H1 (cell line): ENCODE data around the gene PHOSPHO1.

Source experiments
- BCL11A ChIP-seq, 2 experiments: IDR thresholded peaks; one replicate each; pipeline ENCODE4 v1.6.1; 2011; ENCODE audit warnings: low read depth in 2 of 2, low read length in 2 of 2, mild to moderate bottlenecking in 2 of 2
- CBX5 ChIP-seq: fragments of 300-800, 300-1000 bp; sonication (generic); IDR thresholded peaks from 2 replicates; pipeline ENCODE4 v1.7.1; 2016; ENCODE audit warnings: antibody characterized with exemption, low read length, low read depth
- CEBPB ChIP-seq: IDR thresholded peaks from 2 replicates; pipeline ENCODE4 v1.6.1; 2012; ENCODE audit warnings: low read depth, low read length
- CTCF ChIP-seq, 3 experiments: IDR thresholded peaks; 1 replicate in 2 of 3; 2 replicates in 1 of 3; pipeline versions ENCODE4 v1.5.1 to v1.6.1; 2011; ENCODE audit warnings: low read length in 3 of 3, mild to moderate bottlenecking in 3 of 3, inconsistent platforms in 2 of 3, low read depth in 1 of 3, moderate library complexity in 1 of 3; ENCODE audit not compliant: insufficient read depth in 1 of 3; ENCODE audit errors: control extremely low read depth in 1 of 3
- EP300 ChIP-seq, 2 experiments: IDR thresholded peaks; 1 replicate in 1 of 2; 2 replicates in 1 of 2; pipeline ENCODE4 v1.6.1; 2011 to 2012; ENCODE audit warnings: low read depth in 2 of 2, low read length in 2 of 2, mild to moderate bottlenecking in 2 of 2, borderline replicate concordance in 1 of 2, inconsistent platforms in 1 of 2, moderate library complexity in 1 of 2
- EZH2 ChIP-seq: fragments of 200-600 bp; sonication (generic); IDR thresholded peaks from 2 replicates; pipeline ENCODE4 v1.7.1; 2012; ENCODE audit warnings: low read depth, mild to moderate bottlenecking, moderate library complexity, low read length, inconsistent platforms; ENCODE audit not compliant: severe bottlenecking
- POLR2A ChIP-seq, 2 experiments: IDR thresholded peaks; 1 replicate in 1 of 2; 2 replicates in 1 of 2; pipeline ENCODE4 v1.6.1; 2011; ENCODE audit warnings: low read depth in 2 of 2, low read length in 2 of 2, mild to moderate bottlenecking in 2 of 2; ENCODE audit errors: control extremely low read depth in 1 of 2
- SIRT6 ChIP-seq: IDR thresholded peaks from one replicate; pipeline ENCODE4 v1.7.1; 2012; ENCODE audit warnings: low read length, inconsistent platforms
- TCF12 ChIP-seq: IDR thresholded peaks from 2 replicates; pipeline ENCODE4 v1.6.1; 2011; ENCODE audit warnings: low read depth, mild to moderate bottlenecking, low read length
- ZNF274 ChIP-seq: IDR thresholded peaks from 2 replicates; pipeline ENCODE4 v1.7.0; 2012; ENCODE audit warnings: low read length, borderline replicate concordance; ENCODE audit errors: extremely low read depth

DNA sequence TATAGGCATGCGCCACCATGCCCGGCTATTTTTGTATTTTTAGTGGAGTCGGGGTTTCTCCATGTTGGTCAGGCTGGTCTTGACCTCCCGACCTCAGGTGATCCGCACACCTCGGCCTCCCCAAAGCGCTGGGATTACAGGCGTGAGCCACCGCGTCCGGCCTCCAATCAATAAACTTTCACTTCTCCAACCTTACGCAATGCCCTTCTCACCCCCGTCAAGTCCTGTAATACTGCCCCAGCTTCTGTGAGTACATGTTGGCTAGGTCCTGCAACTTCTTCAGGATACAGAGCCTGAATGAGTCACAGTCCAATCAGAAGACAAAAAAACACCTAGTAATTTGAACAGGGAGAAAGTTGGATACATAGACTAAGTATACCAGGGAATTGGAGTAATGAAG, 47.1 kb upstream of the PHOSPHO1 start:
- TF ChIP-seq CTCF (IDR thresholded peaks at IDR 0.05; ENCODE audit: control extremely low read depth in 1 of 3, insufficient read depth in 1 of 3, low read depth in 1 of 3, low read length in 3 of 3): no peak
- no peak for TF ChIP-seq CEBPB
- TF ChIP-seq ZNF274: no peak
- no peak for TF ChIP-seq CBX5
- TF ChIP-seq TCF12: no peak
- no peak for TF ChIP-seq BCL11A (IDR thresholded peaks at IDR 0.05; ENCODE audit: low read depth in 2 of 2, low read length in 2 of 2)
- no peak for TF ChIP-seq EP300 (IDR thresholded peaks at IDR 0.05; ENCODE audit: borderline replicate concordance in 1 of 2, low read depth in 2 of 2, low read length in 2 of 2)
- TF ChIP-seq POLR2A (IDR thresholded peaks at IDR 0.05; ENCODE audit: control extremely low read depth in 1 of 2, low read depth in 2 of 2, low read length in 2 of 2): no peak
- no peak for TF ChIP-seq SIRT6
- no peak for TF ChIP-seq EZH2
